OCI-LY7 (cell line): ENCODE measurements around the gene ZNF622.

Experiments used
- EZH2phosphoT487 ChIP-seq: fragments of 200-600 bp; sonication (generic); IDR thresholded peaks from 2 replicates; pipeline ENCODE4 v1.6.1; 2018; ENCODE audit warnings: low read depth, borderline replicate concordance, mild to moderate bottlenecking, mixed run types, antibody characterized with exemption, low read length, moderate library complexity, mixed read lengths
- TF ChIP-seq, protein P1 (sequence below): fragments of 200-600 bp; sonication (generic); conservative IDR thresholded peaks from 2 replicates; pipeline ENCODE4 v1.5.1; 2014; ENCODE audit warnings: mild to moderate bottlenecking, antibody characterized with exemption, low read length, moderate library complexity, mixed read lengths

DNA sequence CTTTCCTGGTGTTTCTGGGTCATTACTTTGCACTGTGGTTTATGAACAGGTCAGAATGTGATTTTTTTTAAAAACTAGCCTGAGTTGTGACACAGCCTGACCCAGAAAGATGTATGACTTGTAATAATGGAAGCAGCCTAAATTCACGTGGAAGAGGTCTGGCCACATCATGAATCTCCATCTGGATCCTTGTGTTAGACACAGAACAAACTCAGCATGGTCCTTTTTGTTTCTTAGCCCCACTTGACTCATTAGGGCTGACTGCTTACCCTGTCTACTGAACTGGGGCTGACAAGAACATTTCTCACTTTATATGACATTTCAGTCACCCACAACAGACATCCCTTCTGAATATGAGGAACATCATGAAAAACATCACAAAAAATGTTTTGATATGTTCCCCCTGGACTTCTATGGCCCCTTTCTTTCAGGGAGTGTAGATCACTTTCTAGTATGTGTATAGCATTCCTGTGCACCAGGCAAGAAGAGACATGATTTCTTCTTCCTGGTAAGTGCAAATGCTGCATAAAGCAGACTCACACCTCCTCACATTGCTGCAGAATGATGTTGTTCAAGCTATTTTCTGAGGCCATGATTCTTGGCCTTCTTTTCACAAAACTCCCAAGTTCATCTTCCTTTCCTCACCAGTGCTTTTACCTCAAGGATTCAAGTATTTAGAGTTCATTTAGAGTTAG lies 52.3 kb downstream of the ZNF622 start:
- TF ChIP-seq, protein P1, sequence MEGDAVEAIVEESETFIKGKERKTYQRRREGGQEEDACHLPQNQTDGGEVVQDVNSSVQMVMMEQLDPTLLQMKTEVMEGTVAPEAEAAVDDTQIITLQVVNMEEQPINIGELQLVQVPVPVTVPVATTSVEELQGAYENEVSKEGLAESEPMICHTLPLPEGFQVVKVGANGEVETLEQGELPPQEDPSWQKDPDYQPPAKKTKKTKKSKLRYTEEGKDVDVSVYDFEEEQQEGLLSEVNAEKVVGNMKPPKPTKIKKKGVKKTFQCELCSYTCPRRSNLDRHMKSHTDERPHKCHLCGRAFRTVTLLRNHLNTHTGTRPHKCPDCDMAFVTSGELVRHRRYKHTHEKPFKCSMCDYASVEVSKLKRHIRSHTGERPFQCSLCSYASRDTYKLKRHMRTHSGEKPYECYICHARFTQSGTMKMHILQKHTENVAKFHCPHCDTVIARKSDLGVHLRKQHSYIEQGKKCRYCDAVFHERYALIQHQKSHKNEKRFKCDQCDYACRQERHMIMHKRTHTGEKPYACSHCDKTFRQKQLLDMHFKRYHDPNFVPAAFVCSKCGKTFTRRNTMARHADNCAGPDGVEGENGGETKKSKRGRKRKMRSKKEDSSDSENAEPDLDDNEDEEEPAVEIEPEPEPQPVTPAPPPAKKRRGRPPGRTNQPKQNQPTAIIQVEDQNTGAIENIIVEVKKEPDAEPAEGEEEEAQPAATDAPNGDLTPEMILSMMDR: no peak
- TF ChIP-seq EZH2phosphoT487: no peak
